PC-9 (cell line): Measurements from ENCODE around the gene RLN3. TPM values are rescaled to one million over a fixed set of nuclear protein-coding genes. Genes with fewer than 3 reads are reported as not detected.
A peak's percentile ranks its signal among the peaks of the same experiment; 100 is the strongest.

ENCODE experiments used
- BruUV-seq: library from RNA; stranded (reverse); fragments of 400-500 nt; replicated peaks from 2 replicates; lab custom pipeline; 2021; lab: Mats Ljungman, UMichigan
- CTCF ChIA-PET: fragments of 300-600 bp; sonication (Branson Sonifier 250); formaldehyde crosslinking; loops from one replicate; lab custom pipeline; 2022; ENCODE audit warnings: antibody characterized with exemption; lab: Charles Lee
- POLR2A ChIA-PET: fragments of 300-600 bp; sonication (Branson Sonifier 250); formaldehyde crosslinking; loops from one replicate; lab custom pipeline; 2022; ENCODE audit warnings: antibody characterized with exemption; ENCODE audit not compliant: unreplicated experiment; lab: Charles Lee
- DNase-seq, 2 experiments: peaks; one replicate each; pipeline versions ENCODE4 v3.0.0 to v3.0.0-alpha.2; 2015 to 2022; ENCODE audit warnings: mixed read lengths in 1 of 2
- H2AFZ ChIP-seq: fragments of 200-600 bp; sonication (generic); 2 replicates; pipeline ENCODE4 v1.8.1; 2017; ENCODE audit warnings: antibody characterized with exemption
- H3F3A ChIP-seq: fragments of 200-600 bp; sonication (generic); 2 replicates; pipeline ENCODE4 v1.8.1; 2017; ENCODE audit warnings: antibody characterized with exemption, mild to moderate bottlenecking, low read depth; ENCODE audit not compliant: insufficient read depth
- H3K27ac ChIP-seq: fragments of 200-600 bp; sonication (generic); 2 replicates; pipeline ENCODE4 v1.6.1; 2016; ENCODE audit warnings: mixed run types
- H3K27me3 ChIP-seq: fragments of 200-600 bp; sonication (generic); 2 replicates; pipeline ENCODE4 v1.6.1; 2016; ENCODE audit warnings: low read depth, mixed run types; ENCODE audit not compliant: insufficient read depth
- H3K36me3 ChIP-seq: fragments of 200-600 bp; sonication (generic); 2 replicates; pipeline ENCODE4 v1.6.1; 2016; ENCODE audit warnings: low read depth, mixed run types
- H3K4me1 ChIP-seq: fragments of 200-600 bp; sonication (generic); replicated peaks from 2 replicates; pipeline ENCODE4 v1.6.1; 2016; ENCODE audit warnings: mixed run types; ENCODE audit not compliant: insufficient read depth
- H3K4me2 ChIP-seq: fragments of 200-600 bp; sonication (generic); 2 replicates; pipeline ENCODE4 v1.6.1; 2017; ENCODE audit warnings: mixed run types
- H3K4me3 ChIP-seq: fragments of 200-600 bp; sonication (generic); 2 replicates; pipeline ENCODE4 v1.6.1; 2016; ENCODE audit warnings: mixed run types
- H3K79me2 ChIP-seq: fragments of 200-600 bp; sonication (generic); 2 replicates; pipeline ENCODE4 v1.6.1; 2017; ENCODE audit warnings: low read depth, mixed run types
- H3K9me2 ChIP-seq: fragments of 200-600 bp; sonication (generic); 2 replicates; pipeline ENCODE4 v1.8.1; 2017; ENCODE audit warnings: mild to moderate bottlenecking; ENCODE audit not compliant: insufficient read depth
- H3K9me3 ChIP-seq: fragments of 200-600 bp; sonication (generic); 2 replicates; pipeline ENCODE4 v1.8.1; 2016; ENCODE audit warnings: low read depth; ENCODE audit not compliant: insufficient read depth
- H4K20me1 ChIP-seq: fragments of 200-600 bp; sonication (generic); 2 replicates; pipeline ENCODE4 v1.8.1; 2017; ENCODE audit not compliant: insufficient read depth
- CTCF ChIP-seq: fragments of 200-600 bp; sonication (generic); conservative IDR thresholded peaks from 2 replicates; pipeline ENCODE4 v1.6.1; 2017; ENCODE audit warnings: mixed run types, antibody characterized with exemption, mild to moderate bottlenecking, moderate library complexity
- EZH2 ChIP-seq: fragments of 200-600 bp; sonication (generic); IDR thresholded peaks from 2 replicates; pipeline ENCODE4 v1.8.0; 2017; ENCODE audit warnings: antibody characterized with exemption, low read depth
- intact Hi-C: fragments of 100-400 bp; cut with micrococcal nuclease; formaldehyde crosslinking; loops from one replicate; pipeline ENCODE4 v1.10.0; 2022; ENCODE audit not compliant: unreplicated experiment
- total RNA-seq: library from RNA; stranded (reverse); gene quantifications from 2 replicates; pipeline ENCODE4 v1.2.3, GENCODE V29; 2021

Gene RLN3
- total RNA-seq, 1 experiment from 2014 or later: not detected

GRCh38 chr19:14006085-14006765 is 21.7 kb upstream of the RLN3 start, which contains the start of gene RFX1:
TSS of gene RFX1 (minus strand) at chr19:14006320. CDS start at chr19:13993843, 12,477 bp downstream.
- peaks cover 6% of the 10 kb centered on the region for H3K4me1 ChIP-seq
- DNase-seq: peak; percentile 99 to 100
- ChIA-PET POLR2A (interaction anchor here (0.6 to 1.2 kb wide), 6 partner anchors 19 to 693 kb away, joined by 3 to 12 read pairs (median 4); partner anchors contain the start of gene IL27RA), CTCF (no interaction called here)
- peak within 1 kb of the TSS; percentile 96 for H3K4me2 ChIP-seq
- no peaks in the 10 kb centered on the region for H3K27me3 ChIP-seq
- no peaks in the 10 kb centered on the region for H3K9me3 ChIP-seq
- no peaks in the 10 kb centered on the region for H4K20me1 ChIP-seq
- H3K27ac ChIP-seq: peak within 1 kb of the TSS; percentile 82
- H3K9me2 ChIP-seq: no peaks in the 10 kb centered on the region
- H3K36me3 ChIP-seq: no peaks in the 10 kb centered on the region
- BruUV-seq: no TSS peak
- peaks cover 25% of the 10 kb centered on the region for H3K79me2 ChIP-seq
- no peak for TF ChIP-seq EZH2
- no peak for TF ChIP-seq CTCF
- peak within 1 kb of the TSS; percentile 85 for H2AFZ ChIP-seq
- peak within 1 kb of the TSS; percentile 65 for H3K4me3 ChIP-seq
- peaks cover 30% of the 10 kb centered on the region for H3F3A ChIP-seq
- intact Hi-C loops: loop anchor here (2.0 to 5.0 kb wide), 2 partner anchors 67 to 501 kb away; partner anchors contain the start of gene MISP3

GRCh38 chr19:14006766-14007562 is 21.0 kb upstream of the RLN3 start:
- no peaks in the 10 kb centered on the region for H4K20me1 ChIP-seq
- H3K27ac ChIP-seq: peak overlapping the region; percentile 82
- no peaks in the 10 kb centered on the region for H3K36me3 ChIP-seq
- H3K4me2 ChIP-seq: peak overlapping the region; percentile 96
- TF ChIP-seq EZH2: no peak
- TF ChIP-seq CTCF: no peak
- H3K27me3 ChIP-seq: no peaks in the 10 kb centered on the region
- DNase-seq: no peak
- H3K9me3 ChIP-seq: no peaks in the 10 kb centered on the region
- H3K4me3 ChIP-seq: peak overlapping the region; percentile 65
- H3K4me1 ChIP-seq: peaks cover 6% of the 10 kb centered on the region
- H3K79me2 ChIP-seq: peaks cover 20% of the 10 kb centered on the region
- H2AFZ ChIP-seq: peak overlapping the region; percentile 85
- CTCF ChIA-PET: no interaction called here
- POLR2A ChIA-PET: interaction anchor here (0.5 to 1.2 kb wide), 5 partner anchors 8 to 160 kb away, joined by 3 to 12 read pairs (median 3); partner anchors contain the start of gene IL27RA
- intact Hi-C loops: loop anchor here (2.0 to 5.0 kb wide), 2 partner anchors 66 to 500 kb away; partner anchors contain the start of gene MISP3
- no peaks in the 10 kb centered on the region for H3K9me2 ChIP-seq
- peaks cover 30% of the 10 kb centered on the region for H3F3A ChIP-seq
- TSS peak; percentile 60 for BruUV-seq

- H3K27me3 ChIP-seq: no peaks in the 10 kb centered on the region
- H3K79me2 ChIP-seq: no peaks in the 10 kb centered on the region
- ChIA-PET POLR2A (no interaction called here), CTCF (no interaction called here)
- no TSS peak for BruUV-seq
- TF ChIP-seq EZH2: no peak
- TF ChIP-seq CTCF: no peak
- no peaks in the 10 kb centered on the region for H3K9me3 ChIP-seq
- DNase-seq: no peak
- intact Hi-C loops: no loop called here
- H3K9me2 ChIP-seq: no peaks in the 10 kb centered on the region
- H3F3A ChIP-seq: peaks cover 28% of the 10 kb centered on the region
- H2AFZ ChIP-seq: no peak overlapping the region
- no peak overlapping the region for H3K4me3 ChIP-seq
- peaks cover 6% of the 10 kb centered on the region for H3K4me1 ChIP-seq
- no peaks in the 10 kb centered on the region for H3K36me3 ChIP-seq
- H3K27ac ChIP-seq: no peak overlapping the region
- H3K4me2 ChIP-seq: no peak overlapping the region
- H4K20me1 ChIP-seq: no peaks in the 10 kb centered on the region
These were observed 15.5 kb upstream of the RLN3 start for GRCh38 chr19:14012378-14012915.
